IMR-90 (cell line): ENCODE results near the gene PRKD3.

Experiments
- BHLHE40 ChIP-seq: fragments of 150-350 bp; IDR thresholded peaks from 2 replicates; pipeline ENCODE4 v1.6.1; 2016; ENCODE audit warnings: mild to moderate bottlenecking, low read depth, low read length
- CEBPB ChIP-seq: IDR thresholded peaks from 2 replicates; pipeline ENCODE4 v1.6.1; 2012; ENCODE audit warnings: low read depth, low read length, improper control_type of control experiment
- MAFK ChIP-seq: IDR thresholded peaks from 2 replicates; pipeline ENCODE4 v1.6.1; 2012; ENCODE audit warnings: low read depth, low read length, improper control_type of control experiment
- NFE2L2 ChIP-seq: fragments of 150-350 bp; IDR thresholded peaks from 2 replicates; pipeline ENCODE4 v1.6.1; 2016; ENCODE audit warnings: low read depth, mild to moderate bottlenecking, low read length
- POLR2A ChIP-seq: IDR thresholded peaks from 2 replicates; pipeline ENCODE4 v1.6.1; 2012; ENCODE audit warnings: mild to moderate bottlenecking, low read depth, low read length
- RAD21 ChIP-seq: IDR thresholded peaks from 2 replicates; pipeline ENCODE4 v1.6.1; 2012; ENCODE audit warnings: low read length, improper control_type of control experiment
- RFX5 ChIP-seq: IDR thresholded peaks from 2 replicates; pipeline ENCODE4 v1.8.0; 2012; ENCODE audit warnings: low read depth, mild to moderate bottlenecking, low read length, moderate library complexity
- SMC3 ChIP-seq: fragments of 150-350 bp; IDR thresholded peaks from 2 replicates; pipeline ENCODE4 v1.6.1; 2016; ENCODE audit warnings: low read depth, mild to moderate bottlenecking, antibody characterized with exemption, low read length, moderate library complexity
- TF ChIP-seq, protein P1 (sequence below): conservative IDR thresholded peaks from 2 replicates; pipeline ENCODE4 v1.5.1; 2012; ENCODE audit warnings: mild to moderate bottlenecking, low read depth, low read length, improper control_type of control experiment

DNA sequence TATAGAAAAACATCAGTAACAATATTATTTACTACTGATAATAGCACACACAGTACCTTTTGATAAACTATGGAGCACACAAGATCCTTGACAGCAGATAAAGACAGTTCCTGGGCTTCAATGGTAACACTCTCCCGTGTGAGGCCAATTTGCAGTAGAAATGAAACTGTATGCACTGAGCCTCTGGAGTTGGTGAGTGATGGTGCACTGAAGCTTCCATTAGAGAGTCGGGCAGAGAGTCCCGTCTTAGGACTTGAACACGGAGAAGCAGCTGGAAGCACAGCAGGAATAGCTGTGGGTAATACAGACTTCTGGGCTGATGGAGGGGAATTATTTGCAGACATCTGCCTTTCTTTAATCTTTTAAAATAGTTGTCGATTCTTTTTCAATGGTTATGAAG, 8.5 kb downstream of the PRKD3 start:
- TF ChIP-seq POLR2A (no peak), SMC3 (no peak), RAD21 (no peak), RFX5 (no peak), BHLHE40 (no peak), CEBPB (no peak), NFE2L2 (no peak), MAFK (no peak)
- TF ChIP-seq, protein P1, sequence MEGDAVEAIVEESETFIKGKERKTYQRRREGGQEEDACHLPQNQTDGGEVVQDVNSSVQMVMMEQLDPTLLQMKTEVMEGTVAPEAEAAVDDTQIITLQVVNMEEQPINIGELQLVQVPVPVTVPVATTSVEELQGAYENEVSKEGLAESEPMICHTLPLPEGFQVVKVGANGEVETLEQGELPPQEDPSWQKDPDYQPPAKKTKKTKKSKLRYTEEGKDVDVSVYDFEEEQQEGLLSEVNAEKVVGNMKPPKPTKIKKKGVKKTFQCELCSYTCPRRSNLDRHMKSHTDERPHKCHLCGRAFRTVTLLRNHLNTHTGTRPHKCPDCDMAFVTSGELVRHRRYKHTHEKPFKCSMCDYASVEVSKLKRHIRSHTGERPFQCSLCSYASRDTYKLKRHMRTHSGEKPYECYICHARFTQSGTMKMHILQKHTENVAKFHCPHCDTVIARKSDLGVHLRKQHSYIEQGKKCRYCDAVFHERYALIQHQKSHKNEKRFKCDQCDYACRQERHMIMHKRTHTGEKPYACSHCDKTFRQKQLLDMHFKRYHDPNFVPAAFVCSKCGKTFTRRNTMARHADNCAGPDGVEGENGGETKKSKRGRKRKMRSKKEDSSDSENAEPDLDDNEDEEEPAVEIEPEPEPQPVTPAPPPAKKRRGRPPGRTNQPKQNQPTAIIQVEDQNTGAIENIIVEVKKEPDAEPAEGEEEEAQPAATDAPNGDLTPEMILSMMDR: no peak
